Fibroblast of the aortic adventitia (primary cell): ENCODE measurements around the gene E2F4. TPM values are rescaled to one million over a fixed set of nuclear protein-coding genes. Genes with fewer than 3 reads are reported as not detected.

Source experiments
- DNase-seq: peaks from one replicate; pipeline ENCODE4 v3.0.0-alpha.2; 2010; ENCODE audit warnings: low read depth
- H3K4me3 ChIP-seq: 2 replicates; pipeline ENCODE4 v1.5.1; 2011; ENCODE audit warnings: low read depth, mild to moderate bottlenecking, control low read depth, low read length, moderate library complexity
- total RNA-seq: library from RNA; depleted of rRNA; stranded (reverse); fragments of >200 nt; gene quantifications from 2 replicates; pipeline ENCODE4 v1.2.3, GENCODE V29; 2012; ENCODE audit warnings: low replicate concordance
- TF ChIP-seq, protein P1 (sequence below): IDR thresholded peaks from 2 replicates; pipeline ENCODE4 v1.5.1; 2011; ENCODE audit warnings: mild to moderate bottlenecking, low read length, control low read depth, inconsistent platforms; ENCODE audit not compliant: insufficient read depth

The E2F4 gene
- total RNA-seq, 1 donor: 47.5 TPM

DNA sequence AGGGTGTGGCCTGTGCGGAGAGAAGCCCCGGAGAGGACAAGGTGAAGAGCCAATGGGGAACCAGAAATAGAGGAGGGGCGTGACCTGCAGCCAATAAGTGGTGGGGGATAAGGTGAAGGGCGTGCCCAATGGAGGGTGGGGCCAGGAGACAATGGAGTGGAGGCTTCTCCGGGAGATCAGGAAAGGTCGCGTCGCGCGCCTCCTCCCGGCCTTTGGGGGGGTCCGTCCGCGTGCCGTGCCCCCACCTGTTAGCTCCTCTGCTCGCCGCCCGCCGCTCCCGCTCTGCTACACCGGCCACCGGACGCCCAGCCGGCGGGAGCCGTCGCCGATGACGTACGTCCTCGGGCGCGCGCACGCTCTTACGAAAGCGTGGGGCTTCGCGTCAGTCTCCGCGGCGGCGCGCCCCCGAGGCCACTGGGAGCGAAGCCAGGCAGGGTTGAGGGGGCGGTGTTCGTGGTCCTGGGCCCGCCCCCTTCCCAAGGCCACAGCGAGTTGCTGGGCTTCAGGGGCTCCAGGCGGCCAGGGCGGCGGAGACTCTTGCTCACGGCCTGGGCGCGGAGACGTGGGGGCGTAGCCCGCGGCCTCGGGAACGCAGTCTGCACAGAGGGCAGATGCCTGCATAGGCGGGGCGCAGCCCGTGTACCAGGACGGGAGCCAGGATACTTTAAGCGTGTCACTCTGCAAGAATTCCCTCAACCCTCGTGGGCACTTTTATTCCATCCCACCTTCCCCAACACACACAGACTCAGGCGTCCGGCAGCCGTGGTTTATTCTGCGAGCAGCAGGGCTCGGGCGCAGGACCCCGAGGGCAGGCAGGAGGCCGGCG lies 8.1 kb upstream of the E2F4 start, which contains the start of gene MATCAP1:
Gene MATCAP1, minus strand, starts transcription at position 337 of the 826 bp plus-strand sequence. CDS start 3,353 bp downstream, outside the sequence.
- TF ChIP-seq, protein P1, sequence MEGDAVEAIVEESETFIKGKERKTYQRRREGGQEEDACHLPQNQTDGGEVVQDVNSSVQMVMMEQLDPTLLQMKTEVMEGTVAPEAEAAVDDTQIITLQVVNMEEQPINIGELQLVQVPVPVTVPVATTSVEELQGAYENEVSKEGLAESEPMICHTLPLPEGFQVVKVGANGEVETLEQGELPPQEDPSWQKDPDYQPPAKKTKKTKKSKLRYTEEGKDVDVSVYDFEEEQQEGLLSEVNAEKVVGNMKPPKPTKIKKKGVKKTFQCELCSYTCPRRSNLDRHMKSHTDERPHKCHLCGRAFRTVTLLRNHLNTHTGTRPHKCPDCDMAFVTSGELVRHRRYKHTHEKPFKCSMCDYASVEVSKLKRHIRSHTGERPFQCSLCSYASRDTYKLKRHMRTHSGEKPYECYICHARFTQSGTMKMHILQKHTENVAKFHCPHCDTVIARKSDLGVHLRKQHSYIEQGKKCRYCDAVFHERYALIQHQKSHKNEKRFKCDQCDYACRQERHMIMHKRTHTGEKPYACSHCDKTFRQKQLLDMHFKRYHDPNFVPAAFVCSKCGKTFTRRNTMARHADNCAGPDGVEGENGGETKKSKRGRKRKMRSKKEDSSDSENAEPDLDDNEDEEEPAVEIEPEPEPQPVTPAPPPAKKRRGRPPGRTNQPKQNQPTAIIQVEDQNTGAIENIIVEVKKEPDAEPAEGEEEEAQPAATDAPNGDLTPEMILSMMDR: no peak
- peak within 1 kb of the TSS; percentile 76 for H3K4me3 ChIP-seq
- peak; percentile 98 for DNase-seq

DNA sequence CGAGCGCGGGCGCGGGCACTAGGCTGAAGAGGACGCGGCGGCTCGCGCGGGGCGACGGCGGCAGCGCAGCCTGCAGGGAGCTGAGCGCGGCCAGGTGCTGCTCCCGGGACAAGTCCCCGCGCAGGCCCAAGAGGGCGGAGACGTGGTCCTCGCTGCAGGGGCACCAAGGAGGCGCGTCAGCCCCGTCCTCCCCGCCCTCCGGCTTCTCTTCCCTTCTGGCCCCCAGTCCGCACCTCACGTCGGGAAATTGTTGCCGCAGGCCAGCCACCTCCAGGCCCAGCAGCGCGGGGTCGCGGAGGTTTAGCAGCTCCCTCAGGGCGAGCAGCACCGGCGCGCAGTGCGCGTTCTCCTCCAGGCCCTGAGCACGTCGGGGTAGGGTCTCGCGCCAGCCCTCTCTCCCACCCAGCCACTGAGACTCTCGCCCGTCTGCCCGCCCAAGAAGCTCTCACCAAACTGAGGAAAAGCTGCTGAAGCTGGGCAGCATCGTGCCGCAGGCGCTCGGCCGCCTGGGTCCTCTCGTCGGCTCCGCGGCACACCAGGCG lies 7.4 kb upstream of the E2F4 start:
- TF ChIP-seq, protein P1: no peak
- no peak for DNase-seq
- H3K4me3 ChIP-seq: peak overlapping the region; percentile 76

DNA sequence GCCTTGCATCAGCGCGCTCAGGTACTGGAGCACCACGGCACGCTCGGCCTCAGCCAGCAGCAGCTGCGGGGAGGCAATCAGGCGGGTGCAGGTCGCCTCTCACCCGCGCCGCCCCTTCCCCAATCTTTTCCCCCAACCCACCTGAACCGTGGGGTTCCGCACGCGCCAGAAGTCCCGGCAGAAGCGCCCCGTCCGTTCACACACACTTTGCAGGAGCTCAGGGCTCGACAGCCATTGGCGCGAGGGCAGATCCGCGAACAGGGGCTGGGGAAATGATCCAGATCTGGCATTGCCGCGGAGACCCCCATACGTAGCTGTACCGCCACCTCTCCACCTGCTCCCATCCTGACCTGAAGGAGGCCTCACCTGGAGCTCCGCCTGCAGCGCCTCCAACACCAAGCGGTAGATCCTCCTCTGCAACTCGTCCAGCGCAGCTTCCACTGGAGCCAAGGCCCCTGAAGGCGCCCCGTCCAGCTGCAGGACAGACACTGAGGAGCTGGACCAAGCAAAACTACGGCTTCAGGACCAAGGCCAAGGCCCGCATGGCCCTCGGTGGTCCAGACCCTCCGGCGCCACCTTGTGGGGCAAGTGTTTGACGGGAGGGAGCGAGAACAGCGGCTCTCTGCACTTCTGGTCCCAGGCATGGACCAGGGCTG lies 6.8 kb upstream of the E2F4 start:
- H3K4me3 ChIP-seq: peak overlapping the region; percentile 39
- peak; percentile 93 for DNase-seq
- TF ChIP-seq, protein P1: peak; percentile 89

DNA sequence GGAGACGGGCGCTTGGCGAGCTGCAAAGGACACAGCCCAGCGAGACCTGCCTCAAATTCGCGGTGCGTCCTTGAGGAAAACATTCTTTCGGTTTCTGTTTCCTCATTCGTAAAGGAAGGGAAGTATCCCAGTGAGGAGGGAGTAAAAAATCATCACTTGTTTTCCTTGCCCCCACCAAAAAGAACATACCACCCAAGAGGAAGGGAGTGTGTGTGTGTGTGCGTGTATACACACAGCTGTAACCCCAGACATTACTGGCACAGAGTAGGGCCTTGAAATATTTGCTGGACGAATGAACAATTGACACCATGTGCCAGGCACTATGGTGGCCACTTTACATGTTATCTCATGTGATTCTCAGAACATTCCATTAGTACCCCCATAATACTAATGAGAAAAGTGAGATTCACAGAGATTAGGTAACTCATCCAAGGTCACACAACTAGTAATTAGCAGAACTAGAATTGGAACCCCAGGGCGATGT lies 6.3 kb upstream of the E2F4 start:
- no peak for DNase-seq
- TF ChIP-seq, protein P1: no peak
- peak overlapping the region; percentile 34 for H3K4me3 ChIP-seq

DNA sequence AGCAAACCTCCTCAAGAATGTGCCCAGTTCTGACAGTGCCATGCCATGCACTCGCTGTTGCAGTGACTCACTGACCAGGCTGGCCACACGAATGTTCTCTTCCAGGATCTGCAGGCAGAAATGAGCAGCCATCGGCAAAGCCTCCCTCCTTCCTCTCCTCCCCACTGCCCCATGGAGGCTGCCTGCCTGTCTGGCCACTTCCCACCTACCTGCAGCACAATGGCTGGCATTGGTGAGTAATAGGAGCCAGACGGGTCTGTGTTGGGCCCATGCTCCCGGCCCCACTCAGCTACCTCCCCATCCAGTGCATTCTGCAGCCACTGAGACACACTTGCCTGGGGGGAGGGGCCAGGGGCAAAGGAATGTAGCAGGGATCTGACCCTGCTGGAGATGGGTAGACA lies 5.4 kb upstream of the E2F4 start:
- DNase-seq: no peak
- TF ChIP-seq, protein P1: no peak
- no peak overlapping the region for H3K4me3 ChIP-seq

DNA sequence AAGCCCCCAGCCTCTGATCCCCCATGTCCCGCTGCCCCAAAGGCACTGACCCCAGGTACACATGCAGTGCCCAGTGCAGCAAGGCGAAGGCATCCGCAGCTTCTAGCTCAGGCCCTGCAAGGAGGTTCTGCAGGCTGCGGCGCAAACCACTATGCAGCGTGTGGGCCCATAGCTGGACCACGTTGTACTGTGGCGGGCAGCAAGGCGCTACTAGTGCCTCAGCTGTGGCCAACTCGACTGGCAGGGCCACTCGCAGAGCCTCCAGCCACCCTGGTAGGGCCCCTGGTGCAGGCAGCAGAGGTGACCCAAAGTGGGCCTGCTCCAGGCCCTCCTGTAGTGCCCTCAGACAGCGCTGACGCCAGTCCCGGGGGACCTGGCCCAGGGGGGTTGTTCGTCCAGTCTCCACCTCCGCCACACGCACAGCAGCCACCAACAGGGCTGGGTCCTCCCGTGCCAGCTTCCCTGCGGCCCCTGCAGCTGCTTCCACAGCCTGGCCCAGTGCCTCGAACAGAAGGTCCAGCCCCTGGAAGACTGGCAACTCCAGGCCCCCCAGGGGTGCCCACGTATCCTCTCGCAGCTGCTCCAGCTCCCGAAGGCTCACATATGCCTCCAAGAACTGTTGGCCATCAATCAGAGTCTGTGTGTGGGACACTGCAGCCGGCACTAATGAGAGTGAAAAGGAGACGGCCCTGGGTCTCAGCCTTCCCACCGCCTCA lies 4.6 kb upstream of the E2F4 start:
- TF ChIP-seq, protein P1: no peak
- no peak for DNase-seq
- no peak overlapping the region for H3K4me3 ChIP-seq
